Middle frontal gyrus (tissue), 1 donor: Measurements from ENCODE around the gene LY9.

Experiments used
- DNase-seq: peaks from one replicate; pipeline ENCODE4 v3.0.0-alpha.2; 2015; ENCODE audit warnings: low spot score; ENCODE audit errors: extremely low spot score

The LY9 gene, protein sequence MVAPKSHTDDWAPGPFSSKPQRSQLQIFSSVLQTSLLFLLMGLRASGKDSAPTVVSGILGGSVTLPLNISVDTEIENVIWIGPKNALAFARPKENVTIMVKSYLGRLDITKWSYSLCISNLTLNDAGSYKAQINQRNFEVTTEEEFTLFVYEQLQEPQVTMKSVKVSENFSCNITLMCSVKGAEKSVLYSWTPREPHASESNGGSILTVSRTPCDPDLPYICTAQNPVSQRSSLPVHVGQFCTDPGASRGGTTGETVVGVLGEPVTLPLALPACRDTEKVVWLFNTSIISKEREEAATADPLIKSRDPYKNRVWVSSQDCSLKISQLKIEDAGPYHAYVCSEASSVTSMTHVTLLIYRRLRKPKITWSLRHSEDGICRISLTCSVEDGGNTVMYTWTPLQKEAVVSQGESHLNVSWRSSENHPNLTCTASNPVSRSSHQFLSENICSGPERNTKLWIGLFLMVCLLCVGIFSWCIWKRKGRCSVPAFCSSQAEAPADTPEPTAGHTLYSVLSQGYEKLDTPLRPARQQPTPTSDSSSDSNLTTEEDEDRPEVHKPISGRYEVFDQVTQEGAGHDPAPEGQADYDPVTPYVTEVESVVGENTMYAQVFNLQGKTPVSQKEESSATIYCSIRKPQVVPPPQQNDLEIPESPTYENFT

DNA sequence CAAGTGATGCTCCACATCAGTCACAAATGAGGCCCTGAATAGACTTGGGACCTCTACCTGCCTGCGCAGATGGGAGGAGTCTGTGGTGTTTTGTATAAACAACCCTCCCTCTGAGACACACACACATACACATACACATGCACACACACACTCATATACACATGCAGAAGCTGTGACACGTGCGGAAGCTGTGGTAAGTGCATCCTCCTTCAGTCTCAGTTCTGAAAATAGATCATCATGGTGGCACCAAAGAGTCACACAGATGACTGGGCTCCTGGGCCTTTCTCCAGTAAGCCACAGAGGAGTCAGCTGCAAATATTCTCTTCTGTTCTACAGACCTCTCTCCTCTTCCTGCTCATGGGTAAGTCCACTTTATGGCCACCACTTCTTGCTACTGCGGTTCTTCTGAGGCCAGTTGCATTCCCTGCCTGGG is at the start of gene LY9:
Gene LY9, plus strand, starts transcription at position 224 of the 433 bp plus-strand sequence. Its CDS starts 14 bp downstream, at position 238.
- no peak for DNase-seq

DNA sequence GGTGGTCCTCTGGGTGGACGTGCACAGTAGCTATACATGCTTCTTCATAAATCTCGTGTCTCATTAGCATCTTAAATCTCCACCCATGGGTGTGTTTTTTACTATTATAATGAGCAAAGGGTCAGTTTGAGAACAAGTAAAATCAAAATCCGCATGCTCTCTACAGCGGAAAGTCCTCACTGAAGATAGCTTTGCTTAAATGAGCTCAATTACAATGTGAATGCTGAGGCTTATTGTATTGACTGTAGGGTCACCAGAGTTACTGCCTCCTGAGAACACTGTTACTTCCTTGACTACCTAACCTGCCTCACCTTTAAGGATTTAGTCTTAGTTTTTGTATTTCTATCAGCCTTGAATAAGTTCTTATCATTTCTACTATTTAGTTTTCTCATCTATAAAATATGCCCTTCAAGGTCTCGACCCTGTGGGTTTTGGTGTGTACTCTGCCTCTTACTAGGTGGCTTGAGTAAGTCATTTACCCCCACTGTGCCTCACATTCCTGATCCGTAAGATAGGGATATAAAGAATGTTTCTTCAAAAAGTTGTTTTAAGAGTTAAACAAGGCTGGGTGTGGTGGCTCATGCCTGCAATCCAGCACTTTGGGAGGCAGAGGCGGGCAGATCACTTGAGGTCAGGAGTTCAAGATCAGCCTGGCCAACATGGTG is 49.0 kb upstream of the LY9 start:
- no peak for DNase-seq

DNA sequence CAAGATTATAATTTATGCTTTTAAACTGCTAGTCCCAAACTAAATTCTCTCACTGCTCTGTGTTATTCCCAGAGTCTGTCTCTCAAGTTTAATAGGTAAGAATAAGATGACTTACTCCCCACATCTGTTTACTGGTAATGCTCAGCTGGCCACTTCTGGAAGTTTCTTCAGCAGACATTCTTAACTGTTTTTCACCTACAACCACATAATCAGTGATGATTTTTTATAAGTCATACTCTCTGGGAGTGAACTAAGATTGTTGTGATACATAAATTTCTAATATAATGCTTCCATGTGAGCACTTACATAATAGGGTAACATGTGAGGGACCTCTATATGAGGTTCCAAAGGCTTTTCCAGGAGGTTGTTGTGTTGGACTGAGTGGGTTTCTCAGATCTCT is 48.3 kb upstream of the LY9 start:
- DNase-seq, result no peak

DNA sequence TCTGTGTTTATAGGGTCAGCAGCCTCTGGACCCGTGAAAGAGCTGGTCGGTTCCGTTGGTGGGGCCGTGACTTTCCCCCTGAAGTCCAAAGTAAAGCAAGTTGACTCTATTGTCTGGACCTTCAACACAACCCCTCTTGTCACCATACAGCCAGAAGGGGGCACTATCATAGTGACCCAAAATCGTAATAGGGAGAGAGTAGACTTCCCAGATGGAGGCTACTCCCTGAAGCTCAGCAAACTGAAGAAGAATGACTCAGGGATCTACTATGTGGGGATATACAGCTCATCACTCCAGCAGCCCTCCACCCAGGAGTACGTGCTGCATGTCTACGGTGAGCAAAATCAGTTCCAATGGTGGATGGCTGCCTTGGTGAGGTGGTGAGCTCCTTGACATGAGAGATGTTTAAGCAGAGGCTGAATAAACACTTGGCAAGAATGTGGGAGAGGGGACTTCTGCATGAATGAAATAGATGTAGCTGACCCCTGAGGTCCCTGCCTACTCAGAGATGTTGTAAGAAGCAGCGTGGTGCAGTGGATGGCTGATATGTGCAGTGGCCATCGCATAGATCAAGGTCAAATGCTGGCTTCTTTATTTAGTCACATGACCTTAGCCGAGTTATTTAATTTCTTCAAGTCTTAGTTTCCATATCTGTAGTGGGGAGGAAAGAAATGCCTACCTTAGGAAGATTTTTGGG is 47.6 kb upstream of the LY9 start:
- DNase-seq, result no peak

DNA sequence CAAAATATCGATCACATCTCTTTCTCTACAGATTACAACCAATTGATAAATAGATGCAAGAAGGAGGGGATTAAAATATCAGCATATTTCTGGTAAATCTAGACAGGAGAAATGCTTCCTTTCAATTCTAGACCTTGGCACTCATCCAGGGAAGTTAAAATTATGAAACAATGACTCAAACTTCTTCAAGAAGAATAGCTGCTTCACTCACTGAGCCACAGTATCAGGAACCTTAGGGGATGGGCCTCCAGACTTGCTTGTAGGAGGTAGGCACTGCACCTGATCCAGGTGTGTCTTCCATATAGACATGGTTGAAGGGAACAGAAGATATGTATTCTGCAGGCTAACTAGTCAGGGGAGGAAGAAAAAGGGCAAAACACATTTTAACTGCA is 47.1 kb upstream of the LY9 start:
- DNase-seq, result no peak

DNA sequence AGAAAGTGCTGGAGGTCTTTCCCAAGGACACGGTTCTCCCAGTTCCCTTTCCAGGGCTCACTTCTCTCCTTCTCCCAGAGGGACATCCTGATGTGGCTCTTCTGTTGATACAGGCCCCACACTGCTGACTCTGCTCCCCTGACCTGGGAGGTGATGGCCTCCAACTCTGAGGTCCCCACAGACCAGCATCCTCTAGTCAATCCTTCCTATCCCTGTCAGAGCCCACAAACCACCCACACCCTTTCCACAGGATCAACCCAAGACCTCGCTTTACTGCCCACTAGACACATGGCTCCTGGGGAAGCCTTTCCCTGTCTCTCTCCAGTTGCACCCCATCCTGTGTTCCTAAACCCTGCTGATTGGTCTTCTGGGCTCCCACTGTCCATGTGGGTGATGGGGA is 45.4 kb upstream of the LY9 start:
- DNase-seq, result no peak

DNA sequence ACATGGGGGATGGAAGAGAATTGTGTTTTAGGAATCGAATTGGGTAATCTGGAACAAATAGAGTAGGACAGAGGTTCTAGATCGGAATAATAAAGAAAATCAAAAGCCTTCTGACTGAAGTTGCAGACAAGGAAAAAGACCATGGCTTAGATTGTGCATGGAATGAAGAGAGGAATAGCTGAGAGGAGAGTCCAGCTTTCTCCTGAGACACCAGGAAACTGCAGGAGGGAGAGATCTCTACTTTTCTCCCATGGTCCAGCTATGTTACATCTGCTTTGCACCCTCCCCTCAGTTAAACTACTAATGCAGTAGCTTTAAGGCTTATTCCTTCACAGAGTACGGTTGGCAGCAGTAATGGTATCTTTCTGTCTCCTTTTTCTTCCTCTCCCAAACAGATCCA is 43.6 kb upstream of the LY9 start:
- no peak for DNase-seq

DNA sequence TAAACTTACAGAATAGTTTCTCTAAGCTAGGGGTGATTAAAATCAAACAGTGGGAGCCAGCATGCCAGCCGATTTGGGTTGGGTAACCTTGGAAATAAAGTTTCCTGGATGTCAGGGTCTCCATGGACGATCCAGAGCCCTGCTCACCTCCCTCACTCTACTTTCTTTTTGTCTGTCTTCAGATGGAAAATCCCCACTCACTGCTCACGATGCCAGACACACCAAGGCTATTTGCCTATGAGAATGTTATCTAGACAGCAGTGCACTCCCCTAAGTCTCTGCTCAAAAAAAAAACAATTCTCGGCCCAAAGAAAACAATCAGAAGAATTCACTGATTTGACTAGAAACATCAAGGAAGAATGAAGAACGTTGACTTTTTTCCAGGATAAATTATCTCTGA is 43.0 kb upstream of the LY9 start:
- no peak for DNase-seq

DNA sequence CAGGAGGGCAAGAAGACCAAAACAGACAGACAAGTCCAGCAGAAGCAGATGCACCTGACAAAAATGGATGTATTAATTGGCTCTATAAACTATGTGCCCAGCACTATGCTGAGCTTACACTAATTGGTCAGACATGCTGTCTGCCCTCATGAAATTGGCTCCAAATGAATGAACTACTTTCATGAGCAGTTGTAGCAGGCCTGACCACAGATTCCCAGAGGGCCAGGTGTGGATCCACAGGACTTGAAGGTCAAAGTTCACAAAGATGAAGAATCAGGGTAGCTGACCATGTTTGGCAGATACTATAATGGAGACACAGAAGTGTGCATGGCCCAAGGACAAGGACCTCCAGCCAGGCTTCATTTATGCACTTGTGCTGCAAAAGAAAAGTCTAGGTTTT is 42.4 kb upstream of the LY9 start:
- DNase-seq, result no peak

DNA sequence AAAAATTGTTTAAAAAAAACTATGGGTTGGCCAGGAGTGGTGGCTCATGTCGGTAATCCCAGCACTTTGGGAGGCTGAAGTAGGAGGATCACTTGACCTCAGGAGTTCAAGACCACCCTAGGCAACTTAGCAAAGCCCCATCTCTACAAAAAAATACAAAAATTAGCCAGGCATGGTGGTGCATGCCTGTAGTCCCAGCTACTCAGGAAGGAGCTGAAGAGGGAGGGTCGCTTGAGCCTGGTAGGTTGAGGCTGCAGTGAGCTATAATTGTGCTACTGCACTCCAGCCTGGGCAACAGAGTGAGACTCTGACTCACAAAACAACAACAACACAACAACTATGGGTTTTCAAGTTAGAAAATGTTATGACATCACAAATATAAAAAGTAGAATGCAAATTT is 40.5 kb upstream of the LY9 start:
- DNase-seq, result no peak

DNA sequence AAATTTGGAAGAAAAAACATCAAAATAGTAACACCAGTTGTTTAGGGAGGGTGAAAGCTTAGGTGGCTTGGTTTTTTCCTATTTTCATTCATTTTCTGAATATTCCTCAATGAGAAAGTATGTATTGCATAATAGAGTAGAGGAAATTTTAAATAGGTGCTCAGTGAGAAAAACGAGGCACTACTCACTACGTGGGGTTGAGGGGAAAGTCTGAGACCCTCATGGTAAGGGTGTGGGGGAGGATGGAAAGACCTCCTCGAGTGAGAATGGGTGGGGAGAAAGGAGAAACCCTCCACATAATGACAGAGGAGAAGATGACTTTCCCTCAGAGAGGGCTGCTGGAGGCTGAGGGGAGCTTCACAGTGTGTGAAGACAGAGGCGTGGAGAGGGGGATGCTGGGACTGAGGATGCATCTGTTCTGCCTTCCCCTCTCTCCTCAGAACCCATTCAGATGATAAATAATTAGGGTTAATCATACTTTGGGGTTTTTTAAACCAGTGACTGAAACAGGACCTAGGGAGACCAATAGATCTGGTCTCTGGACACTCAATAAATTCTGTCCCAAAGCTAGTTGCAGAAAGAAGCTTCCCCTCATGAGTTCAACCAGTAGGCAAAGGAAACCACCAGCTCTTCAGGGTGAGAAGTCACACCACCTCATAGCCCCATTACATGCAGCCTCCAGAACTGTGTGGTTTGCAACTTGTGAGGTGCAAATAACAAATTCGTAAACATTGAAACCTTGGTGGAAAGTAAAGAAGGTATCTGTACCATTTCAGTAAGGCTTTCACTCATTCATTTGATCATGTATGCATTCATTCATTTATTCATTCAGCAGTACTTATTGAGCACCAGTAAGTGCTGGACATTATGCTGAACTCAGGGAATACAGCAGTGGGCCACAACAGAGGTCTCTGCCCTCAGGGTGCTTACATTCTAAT is 39.8 kb upstream of the LY9 start:
- no peak for DNase-seq

DNA sequence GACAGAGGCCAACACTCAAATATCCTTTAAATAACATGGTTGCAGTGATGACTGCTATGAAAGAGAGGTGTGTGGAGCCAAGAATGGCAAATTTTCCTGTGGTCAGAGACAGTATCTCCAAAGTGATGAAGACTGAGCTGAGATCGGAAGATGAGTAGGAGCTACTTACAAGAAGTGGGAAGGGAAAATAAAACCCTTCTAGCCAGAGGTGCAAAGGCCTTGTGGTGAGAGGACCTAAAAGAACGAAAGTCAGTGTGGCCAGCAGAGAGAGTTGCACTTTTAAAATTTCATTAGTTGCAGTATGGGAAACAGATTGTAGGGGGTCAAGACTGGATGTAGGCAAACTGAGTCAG is 39.1 kb upstream of the LY9 start:
- DNase-seq, result no peak

DNA sequence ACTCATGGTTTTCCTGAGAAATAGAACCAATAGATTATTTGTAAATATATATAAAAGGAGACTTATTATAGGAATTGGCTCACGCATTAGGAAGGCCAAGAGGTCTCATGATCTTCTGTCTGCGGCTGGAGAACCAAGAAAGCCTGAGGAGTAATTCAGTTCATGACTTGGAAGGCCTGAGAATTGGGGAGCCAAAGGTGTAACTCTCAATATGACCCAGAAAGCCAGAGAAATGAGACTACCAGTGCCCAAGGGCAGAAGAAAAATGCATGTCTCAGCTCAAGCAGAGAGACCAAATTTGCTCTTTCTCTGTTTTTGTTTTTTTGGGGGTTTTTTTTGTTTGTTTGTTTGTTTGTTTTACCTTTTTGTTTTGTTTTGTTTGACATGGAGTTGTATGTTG is 37.5 kb upstream of the LY9 start:
- DNase-seq, result no peak

DNA sequence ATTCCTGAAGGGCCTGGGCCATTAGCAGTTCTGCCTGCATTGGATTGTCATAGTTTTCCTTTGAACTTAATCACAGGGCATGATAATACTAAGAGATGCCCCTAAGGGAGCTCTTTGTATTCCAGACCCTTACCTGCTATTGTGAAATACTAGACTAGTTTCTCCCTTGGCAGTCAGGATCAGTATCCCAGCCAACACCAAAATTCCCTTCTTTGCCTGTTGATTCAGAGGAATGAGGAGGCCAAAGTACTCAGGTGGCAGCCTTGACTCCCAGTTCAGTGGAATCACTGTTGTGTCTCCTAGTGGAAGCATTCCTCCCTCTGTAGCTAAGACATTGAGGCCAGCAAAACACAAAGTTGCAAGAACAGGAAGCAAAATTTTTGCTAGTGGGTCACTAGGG is 36.2 kb upstream of the LY9 start:
- DNase-seq, result no peak

DNA sequence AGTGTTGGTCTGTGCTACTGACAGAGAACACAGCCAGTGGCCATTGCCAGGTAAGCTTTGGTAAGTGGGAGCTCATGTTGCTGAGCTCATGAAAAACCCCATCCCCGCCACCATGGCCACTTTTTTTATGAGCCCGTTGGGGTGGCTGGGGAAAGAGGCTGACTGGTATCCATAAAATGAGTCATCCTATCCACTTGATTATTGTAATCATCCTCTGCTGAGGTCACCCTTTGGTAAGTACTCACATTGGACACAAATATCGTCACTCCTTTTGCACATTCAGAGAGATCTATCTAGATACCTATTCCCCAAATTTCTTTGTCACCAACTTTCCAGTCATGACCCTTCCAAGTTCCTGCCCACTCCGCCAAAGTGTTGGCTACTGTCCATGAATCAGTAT is 34.9 kb upstream of the LY9 start:
- no peak for DNase-seq

DNA sequence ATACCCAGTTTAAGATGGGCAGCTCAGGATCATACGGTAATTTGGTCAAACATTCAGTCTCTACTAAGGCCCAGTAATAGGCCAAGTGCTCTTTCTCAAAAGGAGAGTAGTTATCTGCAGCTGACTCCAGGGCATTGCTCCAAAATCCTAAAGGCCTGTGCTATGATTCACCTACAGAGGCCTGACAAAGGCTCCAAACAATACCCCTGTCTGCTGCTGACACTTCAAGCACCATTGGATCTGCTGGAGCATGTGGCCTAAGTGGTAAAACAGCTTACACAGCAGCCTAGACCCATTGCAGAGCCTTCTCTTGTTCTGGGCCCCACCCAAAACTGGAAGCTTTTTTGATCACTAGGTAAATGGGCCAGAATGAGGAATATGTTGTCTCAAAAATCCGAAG is 34.1 kb upstream of the LY9 start:
- DNase-seq, result no peak

DNA sequence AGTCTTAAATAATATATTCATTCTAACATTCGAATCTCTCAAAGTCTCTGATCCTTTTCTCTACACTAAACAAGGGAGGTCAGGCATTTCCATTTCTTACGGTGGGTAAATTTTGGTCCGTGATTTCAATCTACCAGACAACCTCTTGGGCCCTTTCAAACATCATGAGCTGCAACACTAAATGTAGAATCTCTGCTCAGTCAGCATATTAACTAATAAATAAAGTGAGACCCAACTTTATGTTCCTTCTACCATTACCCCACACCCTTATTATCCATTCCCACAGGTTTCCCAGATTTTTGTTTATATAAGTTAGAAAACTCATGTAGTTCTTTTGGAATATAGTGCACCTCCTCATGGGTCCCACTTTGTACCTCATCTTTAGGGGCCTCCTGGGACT is 32.0 kb upstream of the LY9 start:
- DNase-seq, result no peak

DNA sequence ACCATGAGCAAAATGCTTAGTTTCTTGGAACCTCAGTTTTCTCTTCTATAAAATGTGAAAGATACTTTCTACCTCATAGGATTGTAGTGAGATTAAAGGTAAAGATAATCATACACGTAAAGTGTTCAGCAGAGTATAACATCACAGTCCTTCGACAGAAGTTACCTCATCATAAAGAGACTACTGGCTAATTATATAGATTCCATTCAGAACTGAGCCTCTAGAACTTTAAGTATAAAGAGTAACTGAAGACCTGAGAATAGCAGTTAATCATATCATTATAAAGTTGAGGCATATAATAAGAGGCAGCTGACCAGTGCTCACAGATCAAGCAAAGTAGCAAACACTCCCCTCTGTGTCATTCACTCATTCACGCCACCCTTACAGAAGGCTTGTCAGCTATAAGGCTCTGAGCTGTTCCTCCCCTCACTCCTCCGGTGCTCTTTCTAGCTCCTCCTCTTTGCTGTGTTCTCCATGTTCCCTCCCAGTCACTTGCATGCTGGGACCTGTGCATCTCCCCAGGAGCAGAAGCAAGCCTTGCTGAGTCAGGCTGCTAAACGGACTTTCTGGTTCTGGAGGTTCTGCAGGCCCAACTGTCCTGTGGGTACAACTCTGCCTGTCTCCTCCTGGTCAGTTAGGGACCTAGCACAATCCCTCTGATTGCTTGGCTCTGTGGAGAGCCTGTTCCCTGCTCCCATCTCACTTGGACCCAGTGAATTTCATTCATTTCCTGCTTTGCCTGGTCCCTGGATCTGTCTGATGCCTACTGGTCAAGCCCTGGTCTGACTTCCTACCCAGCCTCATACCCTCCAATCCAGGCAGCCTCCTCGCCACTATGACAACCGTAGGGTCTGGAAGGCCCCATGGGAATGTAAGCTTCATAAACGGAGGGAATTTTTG is 28.3 kb upstream of the LY9 start:
- DNase-seq, result no peak

DNA sequence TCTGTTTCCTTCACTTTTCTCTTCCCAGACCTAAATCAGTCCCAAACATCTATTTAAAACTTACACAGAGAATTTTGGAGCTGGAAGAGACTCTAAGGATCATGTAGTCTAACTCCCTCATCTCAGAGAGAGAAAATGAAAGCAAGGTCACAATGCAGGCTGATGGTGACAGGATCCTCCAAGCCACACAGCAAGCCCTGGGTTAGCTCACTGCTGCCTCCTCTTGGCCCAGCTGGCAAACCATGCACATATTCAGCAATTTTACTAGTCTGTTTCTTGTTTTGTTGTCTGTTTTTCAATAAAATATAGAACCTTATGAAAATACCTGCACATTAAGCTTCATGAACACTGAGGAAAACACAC is 27.7 kb upstream of the LY9 start:
- no peak for DNase-seq

DNA sequence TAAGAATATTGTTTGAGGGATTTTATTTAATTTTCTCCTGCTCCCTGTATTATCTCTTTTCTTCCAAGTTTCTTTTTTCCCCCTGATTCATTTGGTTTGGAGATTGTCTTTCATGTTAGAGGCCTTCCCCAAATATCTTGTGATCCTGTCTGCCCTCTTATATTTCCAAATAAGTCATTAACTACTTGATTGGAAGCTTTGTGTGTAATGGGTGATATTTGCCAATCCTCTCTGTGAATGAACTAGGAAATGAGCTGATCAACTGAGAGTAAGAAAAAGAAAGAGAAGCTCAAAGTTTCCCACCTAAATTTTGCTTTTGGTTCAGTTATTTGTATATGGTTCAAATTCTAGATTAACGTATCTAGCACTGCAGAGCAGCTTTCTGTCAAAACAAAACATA is 23.6 kb upstream of the LY9 start:
- no peak for DNase-seq
